Putamen (tissue), 1 donor: ENCODE measurements around the gene NEURL3.
A peak's percentile ranks its signal among the peaks of the same experiment; 100 is the strongest.
"Not testable (repeated sequence)": the region's sequence is repeated elsewhere in the genome, so short reads cannot be mapped to it uniquely, and the experiment has no call there.

Experiments
- DNase-seq: peaks from one replicate; pipeline ENCODE4 v3.0.0-alpha.2; 2016; ENCODE audit warnings: low spot score

The NEURL3 gene

DNA sequence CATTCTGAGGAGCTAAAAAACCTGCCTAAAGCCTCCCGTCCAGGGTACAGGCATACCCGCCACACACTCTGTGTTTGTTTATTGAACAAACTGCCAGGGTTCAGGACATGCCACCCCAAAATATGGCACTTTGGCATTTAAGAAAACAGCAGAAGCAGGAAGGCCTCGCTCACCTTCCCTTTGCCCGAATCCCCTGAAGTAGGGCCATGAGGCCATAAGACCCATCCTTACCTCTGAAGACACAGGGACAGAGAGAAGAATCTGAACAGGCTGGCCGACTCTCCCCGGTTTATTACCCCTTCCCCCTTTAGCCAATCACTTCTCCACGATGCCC lies 1.7 kb upstream of the NEURL3 start:
- DNase-seq: no peak

DNA sequence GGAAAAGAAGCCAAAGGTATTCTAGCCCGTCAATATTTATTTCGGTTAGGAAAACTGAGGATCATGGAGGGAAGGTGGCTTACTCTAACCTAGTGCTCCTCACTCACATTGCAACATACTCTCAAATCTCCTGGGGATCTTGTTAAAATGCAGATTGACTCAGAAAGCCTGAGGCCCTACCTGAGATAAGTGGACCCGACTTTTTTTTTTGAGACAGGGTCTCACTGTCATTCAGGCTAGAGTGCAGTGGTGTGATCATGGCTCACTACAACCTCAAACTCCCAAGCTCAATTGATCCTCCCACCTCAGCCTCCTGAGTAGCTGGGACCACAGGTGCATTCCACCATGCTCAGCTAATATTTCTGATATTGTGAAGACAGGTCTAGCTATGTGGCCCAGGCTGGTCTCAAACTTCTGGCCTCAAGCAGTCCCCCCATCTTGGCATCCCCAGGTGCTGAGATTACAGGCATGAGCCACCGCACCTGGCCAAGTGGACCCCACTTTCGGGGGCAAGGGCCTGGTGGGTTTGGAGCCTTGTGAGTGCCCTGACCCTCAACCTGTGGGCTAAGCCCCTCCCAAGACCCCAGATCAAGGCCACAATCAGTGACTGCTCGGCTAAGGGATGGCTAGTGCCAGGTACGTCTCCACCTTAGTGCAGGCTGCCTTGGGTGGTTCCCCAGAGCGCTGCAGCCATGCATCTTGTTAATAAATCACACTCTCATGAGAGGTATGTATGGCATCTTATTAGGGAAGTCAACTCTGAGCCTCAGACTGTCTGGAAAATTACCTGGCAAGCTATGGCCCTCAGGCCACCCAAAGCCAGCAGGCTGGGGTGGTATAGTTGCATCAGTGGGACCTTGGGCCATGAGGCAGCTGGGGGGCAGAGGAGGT lies 1.1 kb upstream of the NEURL3 start:
- no peak for DNase-seq

DNA sequence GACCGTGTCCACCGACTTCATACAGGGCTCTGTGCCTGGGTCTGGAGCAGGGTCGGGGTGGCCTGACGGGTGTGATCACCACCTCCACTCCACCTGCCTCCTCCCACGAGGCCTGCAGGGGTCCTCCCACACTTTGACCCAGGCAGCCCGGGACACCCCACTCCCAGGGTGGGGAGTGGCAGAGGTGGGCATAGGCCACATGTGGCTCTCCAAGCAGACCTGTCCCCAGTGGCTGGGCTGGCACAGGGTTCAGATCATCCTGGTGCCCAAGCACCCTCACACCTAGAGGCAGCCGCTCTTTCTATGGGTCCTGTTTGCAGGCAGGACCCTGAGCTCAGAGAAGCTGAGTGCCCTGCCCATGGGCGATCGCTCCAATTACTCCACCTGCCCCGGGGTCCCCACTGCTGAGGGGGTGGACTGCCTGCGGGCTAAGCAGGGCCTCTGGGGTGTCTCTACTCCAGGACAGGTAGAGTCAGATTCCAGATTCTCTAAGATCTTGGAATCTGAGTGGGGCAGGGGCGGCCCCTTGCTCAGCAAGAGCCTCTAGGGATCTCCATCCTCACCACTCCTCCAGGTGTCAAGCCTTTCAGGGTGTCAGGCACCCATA lies 1.4 kb downstream of the NEURL3 start:
- DNase-seq: no peak

DNA sequence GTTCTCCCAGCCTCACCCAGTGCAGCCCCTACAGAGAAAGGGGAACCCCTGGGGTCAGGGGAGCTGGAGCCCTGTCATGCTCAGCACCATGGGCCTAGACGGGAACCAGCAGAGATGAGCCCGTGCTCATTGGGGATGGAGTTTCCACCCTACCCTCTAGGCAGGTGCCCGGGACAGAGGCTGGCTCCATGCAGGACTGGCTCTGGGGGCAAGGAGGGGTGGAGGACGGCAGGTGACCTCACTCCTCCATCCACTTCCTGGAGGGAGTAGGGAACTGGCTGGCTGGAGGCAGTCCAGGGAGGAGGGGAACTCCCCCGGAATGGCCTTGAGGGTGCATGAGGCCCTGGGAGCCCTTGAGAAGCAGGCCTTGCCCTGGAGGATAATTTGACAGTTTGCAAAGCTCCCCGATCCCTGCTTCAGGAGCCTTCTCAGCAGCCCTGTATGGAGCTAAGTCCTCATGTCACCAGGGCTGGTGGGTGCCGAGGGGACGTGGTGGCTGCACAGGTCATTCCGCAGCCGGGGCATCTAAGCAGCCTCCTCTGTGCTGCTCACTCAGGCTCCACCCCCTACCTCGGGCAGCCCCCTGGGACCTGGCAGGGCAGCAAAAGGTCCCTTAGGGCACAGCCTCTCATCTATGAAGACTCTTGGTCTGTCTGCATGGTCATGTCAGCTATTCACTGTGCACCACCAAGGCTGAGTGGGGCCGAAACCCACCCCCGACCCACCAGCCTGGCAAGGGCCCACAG lies 2.1 kb downstream of the NEURL3 start:
- no peak for DNase-seq

DNA sequence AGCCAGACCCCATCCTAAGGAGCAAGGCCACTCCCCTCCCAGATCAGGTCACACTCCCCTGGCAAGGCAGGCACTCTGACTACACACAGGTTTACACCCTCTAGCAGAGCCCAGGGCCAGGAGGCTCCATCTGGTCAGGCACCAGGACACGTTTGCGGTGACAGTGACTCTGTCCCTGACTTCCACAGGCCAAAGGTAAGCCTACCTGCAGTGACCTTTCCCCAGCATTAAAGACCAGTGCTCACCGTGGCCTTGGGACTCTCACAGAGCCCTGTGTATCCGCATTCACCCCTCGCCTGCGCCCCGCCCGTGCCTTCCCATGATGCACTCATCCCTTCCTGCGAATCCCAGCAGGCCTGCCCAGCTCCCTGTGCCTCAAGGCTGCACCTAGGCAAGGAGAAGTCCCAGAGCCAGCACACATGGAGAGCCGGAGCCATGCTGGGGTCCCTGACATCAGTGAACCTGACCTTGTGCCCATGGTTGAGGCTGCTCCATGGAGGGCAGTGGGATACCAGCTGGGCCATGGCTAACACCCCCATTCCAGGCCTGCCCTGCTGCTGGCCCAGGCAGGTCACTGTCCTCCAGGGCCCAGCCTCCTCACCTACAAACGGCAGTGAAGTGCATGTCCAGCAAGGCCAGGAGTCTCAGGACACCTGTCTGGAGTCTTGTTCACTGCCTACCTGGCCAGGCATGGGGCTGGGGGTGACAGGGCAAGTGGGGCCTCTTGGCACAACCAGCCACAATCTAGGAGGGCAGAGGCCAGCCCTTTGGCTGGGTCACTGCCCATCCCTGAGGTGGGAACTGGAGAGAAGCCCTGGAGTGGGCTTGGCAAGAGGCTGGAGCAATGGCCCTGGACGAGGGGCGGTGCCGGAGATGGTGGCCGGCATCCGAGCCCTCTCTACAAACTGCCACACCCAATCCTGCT lies 3.0 kb downstream of the NEURL3 start:
- DNase-seq: no peak

DNA sequence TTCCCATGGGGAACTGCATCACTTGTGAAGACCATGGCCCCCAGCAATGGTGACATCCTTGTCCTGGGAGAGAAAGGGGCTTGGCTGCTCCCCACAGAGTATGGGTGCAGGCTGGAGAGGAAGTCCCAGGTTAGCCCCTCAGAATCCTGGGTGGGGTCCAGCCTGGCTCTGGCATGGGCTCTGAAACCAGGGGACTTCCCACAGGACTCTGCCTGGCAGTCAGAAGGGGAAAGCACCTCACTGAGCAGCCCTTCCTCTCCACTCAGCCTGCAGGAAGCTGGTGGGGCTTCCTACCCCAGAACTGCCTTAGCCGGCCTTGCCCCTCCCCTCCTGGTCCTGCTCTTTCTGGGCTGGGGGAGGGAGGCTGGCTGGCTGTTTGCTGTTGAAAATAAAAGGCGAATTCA lies 3.7 kb downstream of the NEURL3 start:
- no peak for DNase-seq

DNA sequence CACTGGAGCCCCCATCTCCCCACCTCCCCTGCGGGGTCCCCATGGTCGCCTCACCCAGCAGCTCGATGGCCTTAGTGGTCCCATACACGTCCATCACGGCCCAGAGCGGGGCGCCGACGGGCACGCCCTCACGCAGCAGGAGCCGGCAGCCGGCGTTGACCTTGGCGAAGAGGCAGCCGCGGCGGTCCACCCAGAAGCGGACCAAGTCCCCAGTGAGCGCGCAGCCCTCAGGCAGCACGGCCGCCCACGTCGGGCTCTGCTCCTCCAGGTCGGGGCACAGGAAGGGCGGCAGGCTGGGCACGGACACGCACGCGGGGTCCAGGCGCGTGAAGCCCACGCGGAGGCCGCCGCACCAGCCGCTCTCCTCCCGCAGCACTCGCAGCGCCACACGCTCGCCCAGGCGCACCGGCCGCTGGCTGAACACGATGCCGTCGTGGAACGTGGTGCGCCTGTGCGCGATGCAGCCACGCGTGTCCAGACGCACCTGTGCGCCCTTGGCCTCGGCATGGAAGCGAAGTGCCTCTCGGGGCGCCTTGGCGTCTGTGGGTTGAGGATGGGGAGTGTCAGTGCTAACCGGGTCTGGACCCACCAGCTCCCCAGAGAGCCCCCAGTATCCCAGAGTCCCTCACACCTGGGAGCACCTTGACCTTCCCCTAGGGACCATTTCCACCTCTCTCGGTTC lies 4.6 kb downstream of the NEURL3 start:
- no peak for DNase-seq

DNA sequence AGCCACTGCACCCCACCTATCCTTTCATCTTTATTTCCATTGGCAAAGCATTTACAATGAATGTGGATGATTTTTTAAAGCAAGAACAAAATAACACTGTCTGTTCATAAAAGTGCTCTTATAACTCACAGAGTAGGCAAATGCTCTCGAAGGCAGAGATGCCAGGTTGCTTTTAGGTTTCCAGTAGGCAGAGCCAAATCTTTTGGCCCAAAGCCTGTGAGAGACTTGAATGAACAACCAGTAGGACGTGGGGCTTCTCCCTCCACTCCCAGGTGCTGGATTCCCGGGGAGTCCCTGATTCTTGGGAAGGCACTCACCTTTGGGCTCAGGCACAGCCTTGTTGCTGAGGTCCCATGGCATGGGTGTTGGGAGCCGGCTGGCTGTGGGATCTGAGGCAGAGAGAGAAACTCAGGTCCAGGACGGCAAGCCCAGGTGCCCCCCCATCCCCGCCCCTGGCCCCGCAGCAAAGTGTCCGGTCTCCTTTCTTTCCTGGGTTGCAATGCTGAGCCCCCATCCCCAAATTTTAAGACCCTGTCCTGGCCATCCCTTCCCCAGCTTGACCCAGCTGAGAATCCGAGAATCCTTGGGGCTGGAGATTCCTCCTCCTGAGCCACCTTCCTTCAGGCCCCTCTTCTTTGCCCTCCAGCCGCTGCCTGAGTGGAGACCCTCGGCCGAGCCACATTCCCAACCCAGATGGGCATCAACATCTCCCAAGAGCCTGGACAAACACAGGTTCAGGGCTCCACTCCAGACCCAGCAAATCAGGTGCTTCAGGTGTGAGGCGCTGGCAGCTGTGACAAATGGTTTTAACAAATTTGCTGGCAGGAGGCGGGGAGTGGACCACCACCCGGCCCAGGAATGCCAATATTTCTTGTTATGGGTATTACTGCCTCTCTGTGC lies 5.8 kb downstream of the NEURL3 start:
- no peak for DNase-seq

DNA sequence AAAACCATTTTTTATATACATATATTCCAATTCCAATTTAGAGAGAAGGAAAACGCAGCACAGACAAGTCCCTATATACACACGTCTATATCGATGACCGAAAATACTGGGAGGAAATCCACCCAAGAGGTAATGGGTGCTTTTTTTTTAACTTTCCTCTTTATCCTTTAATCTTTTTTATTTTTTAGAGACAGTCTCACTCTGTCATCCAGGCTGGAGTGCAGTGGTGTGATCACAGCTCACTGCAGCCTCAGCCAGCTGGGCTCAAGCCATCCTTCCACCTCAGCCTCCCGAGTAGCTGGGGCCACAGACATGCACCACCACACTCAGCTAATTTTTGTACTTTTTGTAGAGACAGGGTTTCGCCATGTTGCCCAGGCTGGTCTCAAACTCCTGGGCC lies 6.5 kb downstream of the NEURL3 start:
- DNase-seq: not testable (repeated sequence)

DNA sequence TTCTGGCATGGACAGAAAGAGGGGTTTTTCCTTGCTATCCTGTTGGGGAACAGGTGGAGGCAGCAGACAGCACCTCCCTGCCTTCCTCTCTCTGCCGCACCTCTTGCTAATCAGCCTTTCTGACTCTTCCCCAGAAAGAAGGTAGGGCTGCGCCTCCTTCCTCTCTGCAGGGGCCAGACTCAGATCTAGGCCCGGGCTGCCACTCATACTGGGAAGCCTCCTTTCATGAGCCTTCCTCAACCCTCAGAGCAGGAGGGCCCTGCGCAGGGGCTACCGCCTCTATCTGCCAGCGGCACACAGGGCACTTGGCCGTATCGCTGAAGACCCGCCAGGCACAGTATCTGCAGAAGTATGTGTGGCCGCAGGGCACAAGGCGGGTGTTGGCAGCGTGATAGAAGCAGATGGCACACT lies 7.1 kb downstream of the NEURL3 start:
- DNase-seq: no peak

DNA sequence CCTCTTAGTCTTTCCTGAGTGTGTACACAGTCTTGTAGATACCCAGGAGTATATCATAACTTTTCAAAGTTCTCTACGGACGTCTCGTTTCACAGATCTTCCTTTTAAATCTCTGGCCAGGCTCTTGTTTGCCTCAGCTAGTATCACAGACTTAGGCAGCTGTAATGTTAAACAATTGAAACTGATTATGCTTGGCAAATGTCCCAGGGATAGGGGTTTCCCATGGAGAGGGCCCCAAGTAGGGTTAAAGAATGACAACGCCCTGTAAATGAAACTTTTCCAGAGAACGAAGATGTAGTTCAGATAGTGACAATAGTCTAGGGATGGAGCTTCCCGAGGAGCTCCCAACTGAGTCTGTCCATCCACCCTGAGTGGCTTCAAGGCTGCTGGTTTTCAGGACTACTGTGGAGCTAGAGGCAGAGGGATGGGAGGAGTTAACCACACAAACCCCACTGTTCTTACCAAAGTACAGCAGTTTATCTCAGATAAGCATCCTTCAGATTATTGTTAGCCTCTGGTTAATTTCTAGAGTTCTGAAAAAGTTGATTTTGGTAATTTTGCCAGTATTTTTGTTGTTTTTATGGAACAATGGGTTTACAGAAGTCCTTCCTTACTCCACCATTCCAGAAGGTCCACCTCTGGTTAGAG lies 9.1 kb downstream of the NEURL3 start:
- DNase-seq: no peak

DNA sequence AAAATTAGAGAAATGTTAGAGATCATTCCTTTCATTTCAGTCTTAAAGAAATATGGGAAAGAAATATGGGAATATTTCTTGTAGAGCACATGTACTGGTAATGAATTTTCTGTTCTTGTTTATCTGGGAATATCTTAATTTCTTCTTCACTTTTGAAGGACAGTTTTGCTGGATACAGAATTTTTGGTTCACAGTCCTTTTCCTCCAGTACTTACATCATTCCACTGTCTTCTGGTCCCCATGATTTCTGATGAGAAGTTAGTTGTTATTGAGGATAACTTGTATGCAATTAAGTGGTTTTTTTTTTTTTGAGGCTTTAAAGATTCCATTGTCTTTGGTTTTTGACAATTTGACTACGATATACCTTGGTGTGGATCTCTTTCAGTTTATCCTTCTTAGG lies 11.0 kb downstream of the NEURL3 start:
- DNase-seq: no peak

DNA sequence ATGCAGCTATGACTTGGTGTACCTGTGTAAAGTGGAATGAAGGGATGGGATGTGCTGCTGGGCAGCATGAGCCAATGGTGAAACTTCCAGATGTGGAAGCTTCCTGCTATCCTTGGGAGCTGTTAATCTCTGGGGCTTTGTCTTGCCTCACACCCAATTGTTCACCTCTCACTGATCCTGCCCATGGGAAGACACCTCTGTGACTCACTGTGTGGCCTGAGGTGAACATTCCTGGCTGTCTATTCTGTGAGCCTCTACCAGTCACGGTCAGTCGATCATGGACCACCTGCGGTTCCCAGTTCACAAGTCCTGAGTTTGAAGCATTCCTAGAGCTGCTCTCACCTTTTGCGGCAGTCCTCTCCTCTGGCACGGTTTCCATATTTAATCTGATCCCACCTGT lies 12.1 kb downstream of the NEURL3 start:
- DNase-seq: no peak

DNA sequence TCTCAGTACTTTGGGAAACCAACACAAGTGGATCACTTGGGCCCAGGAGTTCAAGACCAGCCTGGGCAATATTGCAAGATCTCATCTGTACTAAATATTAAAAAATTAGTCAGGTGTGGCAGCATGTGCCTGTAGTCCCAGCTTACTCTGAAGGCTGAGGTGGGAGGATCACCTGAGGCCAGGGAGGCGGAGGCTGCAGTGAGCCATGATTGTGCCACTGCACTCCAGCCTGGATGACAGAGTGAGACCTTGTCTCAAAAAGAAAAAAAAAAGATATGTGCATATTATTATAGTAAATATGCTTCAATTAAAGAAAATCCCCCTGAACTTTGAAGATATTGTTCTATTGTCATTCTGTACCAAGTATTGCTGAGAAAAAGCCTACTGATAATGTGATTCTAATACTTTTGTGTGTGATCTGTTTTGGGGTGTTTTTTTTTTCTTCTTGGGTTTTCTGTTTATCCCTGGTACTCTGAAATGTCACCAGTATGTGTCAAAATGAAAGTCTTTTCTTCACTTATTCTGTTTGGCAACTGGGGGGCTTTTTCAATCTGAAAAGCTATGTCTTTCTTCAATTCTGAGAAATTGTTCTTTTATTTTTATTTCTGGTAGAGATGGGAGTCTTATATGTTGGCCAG lies 13.2 kb downstream of the NEURL3 start:
- DNase-seq: no peak

DNA sequence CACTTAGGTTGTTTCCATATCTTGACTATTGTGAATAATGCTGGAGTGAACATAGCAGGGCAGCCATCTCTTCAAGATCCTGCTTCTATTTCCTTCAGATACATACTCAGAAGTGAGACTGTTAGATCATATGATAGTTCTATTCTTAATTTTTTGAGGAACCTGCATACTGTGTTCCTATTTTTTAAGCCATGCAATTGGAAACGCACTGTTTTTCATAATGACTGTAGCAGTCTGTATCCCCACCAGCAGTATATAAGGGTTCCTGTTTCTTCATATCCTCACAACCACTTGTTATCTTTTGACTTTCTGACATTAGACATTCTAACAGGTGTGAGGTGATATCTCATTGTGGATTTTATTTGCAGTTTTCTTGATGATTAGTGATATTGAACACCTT lies 15.5 kb downstream of the NEURL3 start:
- DNase-seq: no peak

DNA sequence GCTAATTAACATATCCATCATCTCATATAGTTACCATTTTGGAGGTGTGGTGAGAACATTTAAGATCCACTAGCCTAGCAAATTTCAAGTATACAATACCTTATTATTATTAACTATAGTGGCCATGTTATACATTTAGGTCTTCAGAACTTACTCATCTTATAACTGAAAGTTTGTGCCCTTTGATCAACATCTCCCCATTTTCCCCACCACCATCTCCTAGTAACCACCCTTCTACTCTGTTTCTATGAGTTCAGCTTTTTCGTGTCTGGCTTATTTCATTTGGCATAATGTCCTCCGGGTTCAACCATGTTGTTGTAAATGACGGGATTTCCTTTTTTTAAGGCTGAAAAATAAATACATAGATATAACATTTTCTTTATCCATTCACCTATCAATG lies 15.9 kb downstream of the NEURL3 start:
- DNase-seq: no peak

DNA sequence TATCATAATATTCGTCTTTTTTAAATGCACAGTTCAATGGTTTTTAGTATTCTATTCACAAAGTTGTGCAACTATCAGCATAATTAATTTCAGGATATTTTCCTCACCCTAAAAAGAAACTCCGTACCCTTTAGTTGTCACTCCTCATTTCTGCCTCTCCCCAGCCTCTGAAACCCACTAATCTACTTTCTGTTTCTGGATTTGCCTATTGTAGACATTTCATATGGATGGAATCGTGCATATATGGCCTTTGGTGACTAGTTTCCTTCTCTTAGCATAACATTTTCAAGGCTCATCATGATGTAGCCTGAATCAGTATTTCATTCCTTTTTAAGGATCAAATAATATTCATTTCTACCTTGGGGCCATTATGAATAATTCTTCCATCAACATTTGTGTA lies 18.5 kb downstream of the NEURL3 start:
- no peak for DNase-seq

DNA sequence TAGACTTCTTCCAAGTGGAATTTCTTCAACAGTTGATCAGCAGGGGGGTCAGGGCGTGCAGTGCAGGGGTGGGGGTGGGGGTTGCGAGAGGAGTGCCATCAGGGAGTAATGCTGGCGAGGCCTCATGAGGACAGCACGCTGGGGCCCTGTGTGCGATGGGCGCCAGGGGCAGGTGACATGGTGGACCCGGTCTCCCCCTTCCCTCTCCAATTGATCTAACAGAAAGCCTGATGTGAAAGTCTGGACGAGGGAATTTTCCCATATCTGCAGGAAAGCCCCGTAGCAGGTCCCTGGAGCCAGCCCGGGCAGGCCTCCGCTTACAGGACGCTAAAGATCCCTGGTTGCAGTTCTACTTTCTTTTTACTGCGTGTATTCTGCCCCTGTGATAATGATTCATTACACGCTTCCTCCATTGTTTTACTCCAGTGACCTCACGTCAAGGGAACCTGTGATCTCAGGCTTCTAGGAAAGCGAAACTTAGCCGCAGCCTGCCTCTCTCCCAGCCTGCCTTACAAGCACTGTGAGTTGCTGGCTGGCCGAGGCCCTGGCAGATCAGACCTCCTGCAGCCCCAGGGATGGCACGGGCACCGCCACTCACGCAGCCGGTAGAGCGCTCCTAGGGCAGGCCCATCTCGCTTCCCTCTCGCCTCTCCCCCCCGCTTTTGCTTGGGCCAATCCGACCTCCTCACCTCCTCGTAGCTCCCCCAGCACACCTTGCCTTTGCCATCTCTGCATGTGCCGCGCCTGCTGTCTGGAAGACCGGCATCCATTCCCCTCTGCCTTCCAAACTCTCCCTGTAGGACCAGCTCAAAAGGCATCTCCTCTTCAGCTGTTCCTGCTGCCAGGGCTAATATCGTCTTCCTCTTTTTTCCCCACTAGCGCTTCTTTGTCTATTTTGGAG lies 19.2 kb downstream of the NEURL3 start:
- DNase-seq: peak; percentile 39
